Activated naive CD4-positive, alpha-beta T cell treated with anti-CD3 and anti-CD28 coated beads, Interleukin-2, amount 50 U/mL, for 16 hours (primary cell): Measurements from ENCODE around the gene SLU7.
A peak's percentile ranks its signal among the peaks of the same experiment; 100 is the strongest.

Source experiments
- DNase-seq: peaks from one replicate; pipeline ENCODE4 v3.0.0-alpha.2; 2020

SLU7 gene

DNA sequence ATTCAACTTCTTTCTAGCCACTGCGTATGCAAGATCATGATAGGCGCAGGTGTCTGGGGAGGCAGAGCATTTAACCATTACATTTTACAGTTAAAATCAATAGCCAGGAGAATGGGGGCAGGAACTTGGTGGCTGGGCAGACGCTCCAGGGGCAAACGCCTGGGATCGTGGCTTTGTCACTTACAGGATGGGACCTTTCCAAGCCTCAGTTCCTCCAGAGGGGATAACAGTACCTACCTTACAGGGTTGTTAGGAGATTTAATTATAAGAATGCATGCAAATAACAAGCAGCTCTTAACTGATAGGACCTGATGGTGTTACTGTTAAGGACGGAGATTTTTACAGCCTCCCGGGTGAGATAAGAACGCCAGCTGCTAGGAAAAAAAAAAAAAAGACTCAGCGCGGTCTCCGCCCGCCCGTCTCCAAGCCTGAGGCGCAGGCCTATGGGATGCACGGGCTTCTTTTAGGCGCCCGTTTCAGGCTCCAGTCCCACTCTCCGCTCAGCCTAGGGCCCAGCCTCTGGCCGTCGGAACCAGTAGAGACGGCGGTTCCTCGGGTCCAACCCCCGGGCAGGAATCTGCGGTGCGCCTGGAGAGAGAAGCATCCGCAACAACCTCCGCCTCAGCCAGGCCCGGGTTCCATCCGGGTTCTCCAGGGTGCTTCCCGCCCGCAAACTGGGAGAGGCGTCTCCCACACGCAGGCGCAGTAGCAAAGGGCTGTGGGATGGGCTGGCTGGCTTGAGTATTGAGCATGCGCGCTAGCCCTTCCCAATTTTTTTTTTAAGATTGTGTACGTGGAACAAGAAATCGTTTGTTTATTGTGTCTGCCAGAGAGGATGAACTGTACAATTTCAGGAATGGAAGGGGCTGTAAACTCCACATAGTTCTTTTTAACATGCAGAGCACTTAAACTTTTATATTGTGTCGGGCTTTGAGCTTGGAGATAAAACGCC lies 19.2 kb downstream of the SLU7 start, which contains the start of gene FAM200C:
Gene FAM200C, minus strand, starts transcription at position 653 of the 952 bp plus-strand sequence. CDS start 4,564 bp downstream, outside the sequence.
- peak; percentile 60 for DNase-seq

DNA sequence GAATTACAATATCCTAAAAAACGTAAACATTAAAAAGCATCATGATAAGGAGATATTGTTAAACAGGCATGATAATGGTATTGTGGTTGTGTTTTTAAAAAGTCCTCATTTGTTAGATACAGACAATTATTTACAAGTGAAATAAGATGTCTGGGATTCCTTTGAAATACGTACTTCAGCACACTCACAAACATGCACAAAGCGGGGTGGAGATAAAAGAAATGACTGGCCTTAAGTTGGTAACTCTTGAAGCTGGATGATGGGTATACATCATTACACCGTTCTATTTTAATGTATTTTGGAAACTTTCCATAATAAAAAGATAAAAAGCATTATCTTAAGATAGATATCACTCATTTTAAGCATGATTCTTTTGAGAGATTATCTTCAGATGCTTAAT lies 20.1 kb downstream of the SLU7 start:
- no peak for DNase-seq

DNA sequence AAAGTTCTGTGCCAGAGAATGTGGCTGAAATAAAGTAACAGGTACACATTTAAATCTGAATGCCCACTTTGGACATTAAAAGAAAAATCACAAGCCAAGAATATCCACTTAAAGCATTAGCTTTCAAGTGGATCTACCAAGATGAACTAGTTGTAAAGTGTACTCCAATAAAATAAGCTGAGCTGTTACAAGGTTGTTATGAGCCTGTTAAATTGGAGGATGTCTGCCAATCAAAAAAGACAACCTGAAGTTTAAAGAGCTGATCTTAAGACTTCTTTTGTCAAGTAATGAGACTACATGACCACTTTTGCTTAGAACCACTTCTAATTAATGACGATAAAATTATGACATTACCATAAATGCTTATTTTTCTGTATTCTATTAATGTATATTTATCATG lies 21.4 kb downstream of the SLU7 start:
- no peak for DNase-seq

DNA sequence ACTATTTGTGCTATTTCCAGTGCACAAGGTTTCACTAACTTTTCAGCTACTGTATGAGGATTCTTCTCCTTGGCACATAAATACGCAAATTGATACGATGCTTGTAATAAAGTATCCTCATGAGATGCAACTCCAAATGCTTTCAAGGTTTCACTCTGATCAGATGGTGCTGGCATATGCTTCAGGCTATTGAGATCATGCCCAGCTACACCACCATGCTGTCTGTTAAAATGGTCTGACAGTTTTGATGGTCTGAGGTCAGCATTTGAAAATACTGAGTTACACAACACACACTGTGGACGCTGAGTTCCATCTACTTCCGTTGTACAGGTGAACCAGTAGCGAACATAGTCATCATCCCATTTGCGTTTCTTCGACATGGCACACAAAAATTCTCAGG lies 23.8 kb downstream of the SLU7 start:
- no peak for DNase-seq

DNA sequence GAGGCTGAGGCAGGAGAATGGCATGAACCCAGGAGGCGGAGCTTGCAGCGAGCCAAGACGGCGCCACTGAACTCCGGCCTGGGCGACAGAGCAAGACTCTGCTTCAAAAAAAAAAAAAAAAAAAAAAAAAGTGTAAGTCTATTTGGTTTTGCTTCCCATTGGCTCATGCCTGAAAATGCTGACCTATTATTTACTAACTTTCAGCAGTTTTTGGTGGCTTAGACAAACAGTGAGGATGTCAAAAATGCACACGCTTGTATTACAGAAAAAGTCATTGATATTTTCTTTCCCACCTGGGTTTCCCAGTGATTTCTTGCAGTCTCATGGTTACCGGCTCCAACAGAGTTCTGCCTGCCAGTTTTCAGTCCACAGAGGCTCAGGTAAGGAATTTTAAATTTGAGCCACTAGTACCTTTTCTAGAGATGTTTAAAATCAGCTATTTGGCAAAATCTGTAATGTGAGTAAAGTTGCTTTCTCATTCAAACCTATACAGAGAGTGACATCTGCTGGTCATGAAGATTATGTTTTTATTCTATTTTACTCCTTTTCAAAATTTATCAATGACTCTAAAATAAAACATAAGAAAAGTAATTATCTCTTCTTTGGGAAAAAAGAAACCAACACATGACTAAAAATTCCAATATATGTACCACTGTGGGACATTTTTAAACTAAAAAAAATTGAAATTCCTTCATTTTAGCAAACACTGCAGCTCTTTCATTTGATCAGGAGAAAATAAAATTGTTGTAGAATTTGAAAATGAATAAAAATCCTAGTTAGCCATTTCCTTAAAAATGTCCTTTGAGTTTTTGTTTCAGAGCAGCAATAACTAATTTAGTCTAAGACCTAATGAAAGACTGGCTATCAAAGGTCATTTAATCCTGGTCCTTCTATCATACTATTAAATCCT lies 27.8 kb downstream of the SLU7 start:
- no peak for DNase-seq

DNA sequence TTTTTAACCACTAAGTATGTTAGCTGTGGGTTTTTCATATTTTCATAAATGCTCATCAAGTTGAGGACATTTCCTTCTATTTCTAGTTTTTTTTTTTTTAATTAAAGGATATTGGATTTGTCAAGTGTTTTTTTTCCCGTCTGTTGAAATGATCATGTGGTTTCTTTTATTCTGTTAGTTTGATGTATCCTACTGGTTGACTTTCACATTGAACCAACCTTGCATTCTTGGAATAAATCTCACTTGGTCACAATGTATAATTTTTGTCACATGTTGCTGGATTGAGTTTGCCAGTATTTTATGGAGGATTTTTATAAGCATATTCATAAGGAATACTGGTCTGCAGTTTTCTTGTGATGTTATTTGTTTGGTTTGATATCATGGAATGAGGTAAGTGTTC lies 31.4 kb downstream of the SLU7 start:
- DNase-seq, result no peak

DNA sequence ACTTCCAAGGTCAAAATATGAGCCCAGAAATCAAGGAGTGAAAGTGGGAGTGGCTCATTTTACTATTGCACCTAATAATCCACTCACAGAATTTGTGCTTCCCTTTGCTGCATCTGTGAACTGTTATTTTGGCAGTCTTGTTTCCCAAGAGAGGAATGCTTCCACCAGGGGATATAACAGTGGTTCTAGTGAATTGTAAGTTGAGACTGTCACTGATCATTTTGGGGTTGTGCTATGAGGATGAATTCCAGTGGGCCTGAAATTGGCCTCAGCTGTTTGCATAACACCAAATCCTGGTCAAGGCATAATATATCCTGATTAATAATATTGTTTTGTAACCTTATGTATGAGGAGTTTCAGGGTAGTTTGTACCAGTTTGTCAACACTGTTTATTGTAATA lies 33.4 kb downstream of the SLU7 start:
- no peak for DNase-seq

DNA sequence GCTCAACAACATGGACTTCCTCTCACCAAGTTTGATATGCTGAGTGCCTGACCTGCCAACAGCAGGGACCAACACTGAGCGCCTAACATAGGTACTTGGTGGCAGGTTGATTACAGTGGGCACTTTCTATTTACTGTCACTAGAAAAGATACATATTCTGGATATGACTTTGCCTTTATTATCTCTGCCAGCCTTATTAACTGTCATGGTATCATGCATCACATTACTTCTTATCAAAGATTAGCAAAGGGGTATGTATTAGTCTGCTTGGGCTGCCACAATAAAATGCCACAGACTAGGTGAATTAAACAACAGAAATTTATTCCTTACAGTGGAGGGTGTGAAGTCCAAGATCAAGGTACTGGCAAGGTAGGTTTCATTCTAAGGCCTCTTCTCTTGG lies 34.2 kb downstream of the SLU7 start:
- DNase-seq, result no peak

DNA sequence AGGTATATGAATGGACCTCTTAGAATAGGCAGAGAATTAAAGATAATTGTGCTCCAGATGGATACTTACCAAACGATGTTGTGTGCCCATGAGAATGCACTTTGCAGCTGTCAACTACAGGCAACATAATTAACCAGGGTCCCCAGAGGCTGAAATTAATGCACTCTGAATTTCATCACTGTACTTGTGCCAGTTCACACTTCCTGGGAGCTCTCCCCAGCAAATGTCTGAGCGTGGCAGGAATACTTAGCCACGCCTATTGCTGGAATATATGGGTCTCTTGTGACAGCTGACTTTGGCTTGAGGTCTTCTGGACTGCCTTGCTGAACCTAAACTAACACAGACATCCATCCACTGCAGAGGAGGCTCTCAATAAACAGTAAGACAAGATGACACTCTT lies 36.5 kb downstream of the SLU7 start:
- DNase-seq, result no peak

DNA sequence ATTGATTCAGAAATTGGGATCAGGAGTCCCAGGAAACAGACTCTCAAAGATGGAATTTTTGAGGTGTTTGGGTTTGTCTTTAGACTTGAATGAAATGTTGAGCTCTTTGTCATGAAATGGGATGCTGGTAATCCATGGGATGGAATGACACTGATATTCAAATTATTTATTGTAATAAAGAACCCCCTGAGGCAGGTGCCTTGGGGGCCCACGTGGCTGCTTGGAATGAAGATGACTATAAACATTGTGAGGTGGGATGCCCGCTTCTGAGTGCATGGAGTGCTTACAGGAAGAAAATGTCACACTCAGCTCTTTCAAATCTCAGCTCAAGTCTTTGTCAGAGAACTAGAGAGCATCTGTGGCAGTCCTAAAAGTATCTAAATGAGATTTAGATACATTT lies 38.8 kb downstream of the SLU7 start:
- DNase-seq, result no peak

DNA sequence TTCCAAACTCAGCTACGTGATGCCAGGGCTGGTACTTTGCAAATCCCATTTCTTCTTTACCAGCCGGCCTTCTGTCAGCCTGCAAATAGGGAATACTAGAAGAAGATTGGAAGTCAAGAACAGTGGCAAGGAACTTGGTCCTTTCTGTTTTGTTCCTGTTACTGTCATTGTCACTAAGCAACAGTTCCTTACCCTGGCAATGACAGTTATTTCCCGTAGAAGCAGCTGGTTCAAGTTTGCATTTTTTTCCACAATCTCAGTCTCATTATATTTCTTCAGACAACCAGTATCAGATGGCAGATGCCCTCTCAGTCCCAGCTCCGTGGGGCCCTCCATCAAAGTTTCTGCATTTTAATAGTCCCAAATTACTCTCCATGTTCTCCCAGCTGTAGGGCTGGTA lies 39.4 kb downstream of the SLU7 start:
- DNase-seq, result no peak

DNA sequence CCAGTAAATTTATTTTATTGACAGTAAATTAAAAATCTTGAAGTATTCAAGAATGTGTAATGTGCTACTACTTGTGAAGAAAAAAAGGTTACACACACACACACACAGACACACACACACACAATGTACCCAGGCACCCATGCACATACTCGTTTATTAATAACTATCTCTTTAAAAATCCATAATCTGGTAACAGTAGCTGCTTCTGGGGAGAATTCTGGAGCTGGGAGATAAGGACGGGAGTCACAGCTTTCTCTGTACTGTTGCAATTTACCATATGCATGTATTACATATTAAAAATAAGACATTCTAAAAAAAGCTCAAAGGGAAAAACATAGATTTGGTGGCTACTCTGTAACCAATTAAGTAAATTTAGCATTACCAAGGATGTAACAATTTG lies 40.6 kb downstream of the SLU7 start:
- DNase-seq, result no peak

DNA sequence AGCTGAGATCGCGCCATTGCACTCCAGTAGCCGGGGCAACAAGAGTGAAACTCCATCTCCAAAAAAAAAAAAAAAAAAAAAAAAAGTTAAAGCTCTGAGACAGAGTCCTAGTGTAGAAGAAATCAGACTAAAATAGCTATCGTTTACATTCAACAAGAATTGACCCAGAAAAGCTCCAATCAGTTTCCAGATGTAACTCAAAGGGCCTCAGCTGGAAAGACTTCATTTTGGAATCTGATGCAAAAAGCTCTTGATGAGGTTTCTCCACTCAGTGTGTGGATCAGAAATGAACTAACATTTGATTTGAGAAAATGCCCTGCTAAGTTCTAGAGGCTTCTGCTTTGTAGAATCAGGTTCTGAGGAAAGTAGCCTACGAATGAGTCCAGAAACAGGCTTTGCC lies 41.2 kb downstream of the SLU7 start:
- DNase-seq, result no peak

DNA sequence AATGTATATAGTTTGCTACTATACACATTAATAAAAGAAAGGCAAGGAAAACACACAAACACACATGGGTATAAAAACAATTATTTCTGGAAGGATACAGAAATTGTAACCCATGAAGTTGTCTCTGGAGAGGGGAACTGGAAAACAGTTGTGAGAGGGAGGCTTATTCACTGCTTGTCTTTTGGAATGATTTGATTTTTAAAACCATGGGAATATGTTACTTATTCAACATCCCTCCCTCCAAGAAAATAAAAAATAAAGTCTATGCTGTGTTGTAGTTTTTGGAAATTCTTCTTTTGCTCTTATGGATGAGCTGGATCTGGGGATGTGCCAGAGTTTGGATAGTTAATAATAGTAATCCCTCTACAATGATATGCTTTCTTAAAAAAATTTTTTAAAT lies 42.5 kb downstream of the SLU7 start:
- DNase-seq, result no peak

DNA sequence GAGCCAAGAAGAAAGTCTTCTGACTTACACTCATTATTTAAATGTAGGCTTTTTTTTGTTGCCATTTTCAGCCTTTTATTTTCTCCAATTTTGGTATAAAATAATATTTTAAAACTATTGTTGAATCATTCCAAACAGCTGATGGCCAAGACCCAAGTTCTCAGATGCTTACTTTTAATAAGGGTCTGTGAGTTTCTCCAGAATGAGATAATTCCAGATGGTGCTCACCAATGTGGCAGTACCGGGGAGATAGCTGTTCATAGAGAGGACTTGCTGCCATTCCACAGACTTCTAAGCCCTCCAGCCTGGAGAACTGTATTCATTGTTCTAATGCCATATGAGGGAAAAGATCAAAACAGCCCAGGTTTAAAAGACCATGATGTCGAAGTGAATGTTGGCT lies 43.2 kb downstream of the SLU7 start:
- DNase-seq, result no peak

DNA sequence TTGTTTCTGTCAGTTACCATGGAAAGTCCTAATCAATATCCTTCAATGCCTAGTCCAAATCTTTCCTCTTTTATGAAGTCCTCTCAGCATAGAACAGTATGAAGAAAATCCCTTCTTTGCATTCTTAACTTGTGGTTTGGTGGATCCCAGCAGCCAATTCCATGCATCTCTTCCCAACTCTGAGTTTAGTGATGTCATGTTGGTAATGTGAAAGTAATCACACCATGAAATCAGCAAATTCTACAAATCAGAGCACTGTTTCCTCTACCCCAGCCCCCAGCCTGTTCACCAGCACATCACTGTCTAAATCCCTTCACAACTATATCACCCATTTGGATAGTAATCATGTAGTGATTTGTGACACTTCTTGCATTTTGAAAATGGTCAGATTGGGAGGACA lies 43.7 kb downstream of the SLU7 start:
- no peak for DNase-seq

DNA sequence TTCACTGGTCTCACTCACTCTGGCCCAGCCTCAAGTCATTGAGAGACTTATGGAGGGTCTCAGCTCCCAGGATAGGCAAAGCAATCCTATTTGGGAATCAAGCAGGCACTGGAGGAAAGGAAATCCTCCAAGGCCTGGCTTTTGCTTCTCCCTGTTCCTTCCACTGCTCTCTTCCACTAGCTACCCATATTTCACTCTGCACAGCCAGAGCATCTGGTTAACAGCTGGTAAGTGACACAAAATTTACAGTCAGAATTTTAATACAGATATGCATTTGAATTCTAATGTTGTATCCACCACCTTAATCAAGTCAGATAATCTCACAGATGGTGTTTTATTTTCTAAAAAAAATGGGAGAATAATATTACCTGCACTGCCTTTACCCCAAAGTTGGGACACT lies 47.6 kb downstream of the SLU7 start:
- DNase-seq, result no peak

DNA sequence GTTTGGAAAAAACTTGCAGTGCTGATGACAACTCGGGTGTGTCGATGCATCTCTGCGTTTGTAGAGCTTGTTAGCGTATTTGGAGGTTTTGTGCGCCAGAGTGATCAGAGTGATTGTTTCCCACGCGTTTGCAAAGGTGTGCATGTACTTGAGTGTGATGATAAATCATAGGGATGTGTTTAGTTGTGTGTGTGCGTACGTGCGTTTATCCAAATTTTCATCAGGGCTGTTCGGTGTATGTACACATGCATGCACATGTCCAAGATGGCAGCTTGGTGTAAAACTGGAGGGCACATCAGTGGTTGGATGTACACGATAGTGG lies 48.2 kb downstream of the SLU7 start:
- DNase-seq, result no peak

DNA sequence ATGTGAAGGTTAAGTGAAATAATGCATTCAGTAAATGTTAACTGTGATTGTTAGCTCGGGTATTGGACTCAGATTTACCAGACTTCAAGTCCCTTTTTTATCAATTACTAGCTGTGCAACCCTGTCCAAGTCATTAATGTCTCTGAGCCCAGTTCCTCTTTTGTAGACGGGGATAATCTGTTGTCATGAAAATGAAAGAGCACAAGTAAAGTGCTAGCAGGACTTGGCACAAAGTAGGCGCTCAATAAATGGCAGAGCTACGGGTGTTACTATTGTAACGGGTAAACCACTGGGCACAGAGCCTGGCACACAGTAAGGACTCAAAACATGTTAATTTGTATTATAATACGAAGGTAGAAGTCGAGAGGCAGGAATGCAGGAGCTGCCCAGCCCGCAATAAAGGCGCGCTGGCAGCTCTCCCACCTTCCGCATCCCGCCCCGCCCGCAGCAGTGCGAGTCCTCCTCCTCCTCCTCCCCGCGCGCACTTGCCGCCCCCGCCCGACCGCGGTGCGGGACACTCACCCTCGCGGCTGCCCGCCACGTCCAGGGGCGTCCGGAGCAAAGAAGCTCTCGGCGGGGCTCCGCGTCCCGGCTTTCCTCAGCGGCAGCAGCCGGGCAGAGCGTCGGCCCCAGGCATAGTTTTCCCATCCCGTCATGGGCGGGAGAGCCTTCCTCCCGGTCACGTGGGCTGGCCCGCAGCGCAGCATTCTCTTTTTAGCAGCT lies 48.7 kb downstream of the SLU7 start, which contains the start of gene C1QTNF2:
Gene C1QTNF2, minus strand, starts transcription at position 637 of the 723 bp plus-strand sequence. CDS start 15,615 bp downstream, outside the sequence.
- peak; percentile 20 for DNase-seq

DNA sequence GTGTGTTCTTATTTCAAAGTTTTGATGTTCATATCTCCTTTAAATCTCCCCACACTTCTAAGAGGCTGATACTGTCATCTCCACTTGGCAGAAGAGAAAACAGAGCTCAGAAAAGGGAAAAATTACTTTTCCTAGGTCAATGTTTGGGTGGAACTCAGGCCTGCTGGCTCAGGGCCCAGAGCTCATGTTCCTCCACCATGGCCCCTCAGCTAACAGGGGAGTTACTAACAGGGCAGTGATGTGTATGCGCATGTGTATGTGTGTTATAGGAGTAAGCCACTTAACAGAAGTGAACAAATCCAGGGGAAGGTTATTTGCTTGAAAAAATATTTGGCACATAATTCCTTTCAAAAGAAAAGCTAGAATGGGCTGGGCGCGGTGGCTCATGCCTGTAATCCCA lies 51.0 kb downstream of the SLU7 start:
- DNase-seq, result no peak

DNA sequence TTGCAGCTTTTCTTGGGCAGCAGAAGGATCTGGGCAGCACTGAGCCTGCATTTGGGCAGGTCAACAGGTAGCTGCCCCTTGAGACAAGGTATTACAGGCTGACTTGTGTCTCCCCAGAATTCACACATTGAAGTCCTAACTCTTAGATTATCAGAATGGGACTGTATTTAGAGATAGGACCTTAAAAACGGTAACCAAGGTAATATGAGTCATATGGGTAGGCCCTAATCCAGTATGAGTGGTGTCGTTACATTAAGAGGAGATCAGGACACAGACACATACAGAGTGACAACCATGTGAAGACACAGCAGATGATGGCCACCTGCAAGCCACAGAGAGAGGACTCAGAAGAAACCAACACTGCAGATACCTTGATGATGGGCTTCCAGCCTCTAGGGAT lies 51.6 kb downstream of the SLU7 start:
- no peak for DNase-seq

DNA sequence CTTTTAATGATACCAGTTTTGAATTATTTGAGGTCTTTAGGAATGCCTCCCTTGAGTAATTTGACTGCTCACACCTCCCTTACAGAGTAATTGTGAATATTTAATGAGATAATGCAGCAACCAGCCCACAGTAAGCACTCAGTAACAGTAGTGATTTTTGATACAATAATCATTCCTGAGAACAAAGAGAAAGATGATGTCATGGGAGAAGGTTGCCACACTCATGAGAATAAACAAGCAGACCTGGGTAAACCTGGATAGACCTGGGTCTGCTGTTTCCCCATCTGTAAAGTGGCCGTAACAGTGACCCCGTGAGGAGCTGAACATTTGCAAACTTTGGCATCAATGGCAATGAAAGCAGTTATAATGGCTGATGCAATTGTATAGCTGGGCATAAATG lies 52.7 kb downstream of the SLU7 start:
- no peak for DNase-seq
